ENCODE measurements around the gene CASTOR1. TPM values are rescaled to one million over a fixed set of nuclear protein-coding genes. Genes with fewer than 3 reads are reported as not detected.

Gene CASTOR1
- total and polyA plus RNA-seq, 2 donors (not counting 1 experiment from before 2014, with no cell fraction given) = 2.7 to 5.0 TPM

DNA sequence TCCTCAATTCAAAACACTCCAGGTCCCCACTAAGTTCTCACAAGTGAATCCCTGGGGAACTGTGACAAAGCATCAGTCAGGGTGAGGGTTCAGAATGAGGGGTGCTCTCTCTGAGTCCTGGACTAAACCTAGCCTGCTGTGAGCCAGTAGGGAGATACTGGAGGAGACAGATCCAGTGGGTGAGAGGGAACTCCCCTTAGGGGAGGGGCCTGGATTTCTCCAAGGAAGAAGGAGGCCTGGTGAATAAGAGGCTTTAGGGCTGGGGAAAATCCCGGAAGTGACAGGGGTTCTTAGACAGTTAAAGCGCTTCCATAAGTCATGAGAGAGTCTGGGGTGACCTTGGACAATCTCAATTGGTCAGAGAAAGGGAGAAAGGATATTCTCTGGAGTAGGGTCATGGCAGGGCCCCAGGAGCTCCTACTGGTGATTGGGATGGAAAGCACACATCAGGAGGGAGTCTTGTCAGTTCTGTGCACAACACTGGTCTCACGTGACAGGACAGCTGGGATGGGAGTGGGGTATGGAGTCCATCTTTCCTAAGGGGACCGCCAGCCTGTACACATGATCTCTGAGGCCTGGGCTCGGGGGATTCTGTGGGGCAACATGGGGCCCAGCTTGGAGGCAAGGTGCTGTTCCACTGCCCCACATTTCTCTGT, 35.9 kb upstream of the CASTOR1 start:
- Histone ChIP-seq H3K4me1 (ENCODE audit: control insufficient read depth, extremely low read depth, insufficient read depth, low read length) (peaks cover 12% of the 10 kb centered on the region), H3K27me3 (ENCODE audit: control insufficient read depth, insufficient read depth, low read length) (no peaks in the 10 kb centered on the region), H3K9ac (ENCODE audit: insufficient read depth, low read length) (no peak overlapping the region), H3K36me3 (ENCODE audit: control insufficient read depth, insufficient read depth, low read length) (no peaks in the 10 kb centered on the region), H3K27ac (ENCODE audit: insufficient read depth, low read length) (peak overlapping the region; percentile 67), H3K9me3 (ENCODE audit: control insufficient read depth, insufficient read depth, low read depth, low read length) (no peaks in the 10 kb centered on the region), H2AFZ (ENCODE audit: low read length) (no peak overlapping the region), H3K4me3 (replicated peaks in 1 of 4; ENCODE audit: control extremely low read depth in 1 of 4, insufficient read depth in 1 of 4, low read depth in 3 of 4, low read length in 4 of 4) (peak overlapping the region; percentile 65 to 79 (median 74)), H3K4me2 (ENCODE audit: extremely low read depth, insufficient read depth, low read length) (peak overlapping the region; percentile 89), H3K79me2 (ENCODE audit: control insufficient read depth, insufficient read depth, low read length) (peaks cover 10% of the 10 kb centered on the region), H4K20me1 (ENCODE audit: control insufficient read depth, extremely low read depth, insufficient read depth, low read length) (peaks cover 2% of the 10 kb centered on the region)
- TF ChIP-seq, protein P1, sequence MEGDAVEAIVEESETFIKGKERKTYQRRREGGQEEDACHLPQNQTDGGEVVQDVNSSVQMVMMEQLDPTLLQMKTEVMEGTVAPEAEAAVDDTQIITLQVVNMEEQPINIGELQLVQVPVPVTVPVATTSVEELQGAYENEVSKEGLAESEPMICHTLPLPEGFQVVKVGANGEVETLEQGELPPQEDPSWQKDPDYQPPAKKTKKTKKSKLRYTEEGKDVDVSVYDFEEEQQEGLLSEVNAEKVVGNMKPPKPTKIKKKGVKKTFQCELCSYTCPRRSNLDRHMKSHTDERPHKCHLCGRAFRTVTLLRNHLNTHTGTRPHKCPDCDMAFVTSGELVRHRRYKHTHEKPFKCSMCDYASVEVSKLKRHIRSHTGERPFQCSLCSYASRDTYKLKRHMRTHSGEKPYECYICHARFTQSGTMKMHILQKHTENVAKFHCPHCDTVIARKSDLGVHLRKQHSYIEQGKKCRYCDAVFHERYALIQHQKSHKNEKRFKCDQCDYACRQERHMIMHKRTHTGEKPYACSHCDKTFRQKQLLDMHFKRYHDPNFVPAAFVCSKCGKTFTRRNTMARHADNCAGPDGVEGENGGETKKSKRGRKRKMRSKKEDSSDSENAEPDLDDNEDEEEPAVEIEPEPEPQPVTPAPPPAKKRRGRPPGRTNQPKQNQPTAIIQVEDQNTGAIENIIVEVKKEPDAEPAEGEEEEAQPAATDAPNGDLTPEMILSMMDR (conservative IDR thresholded peaks at IDR 0.05 in 1 of 2, IDR thresholded peaks at IDR 0.05 in 1 of 2; ENCODE audit: low read depth in 1 of 2, low read length in 2 of 2) = no peak
- TF ChIP-seq EZH2 (IDR thresholded peaks at IDR 0.05; ENCODE audit: low read length, missing control alignments) = no peak
- peak; percentile 74 to 88 for DNase-seq (ENCODE audit: low read depth in 2 of 2)

GRCh38 chr22:30324014-30324730, 34.9 kb upstream of the CASTOR1 start:
- Histone ChIP-seq H3K79me2 (ENCODE audit: control insufficient read depth, insufficient read depth, low read length) (peaks cover 13% of the 10 kb centered on the region), H3K4me2 (ENCODE audit: extremely low read depth, insufficient read depth, low read length) (peak overlapping the region; percentile 89), H4K20me1 (ENCODE audit: control insufficient read depth, extremely low read depth, insufficient read depth, low read length) (peaks cover 2% of the 10 kb centered on the region), H3K27me3 (ENCODE audit: control insufficient read depth, insufficient read depth, low read length) (no peaks in the 10 kb centered on the region), H3K9me3 (ENCODE audit: control insufficient read depth, insufficient read depth, low read depth, low read length) (no peaks in the 10 kb centered on the region), H3K36me3 (ENCODE audit: control insufficient read depth, insufficient read depth, low read length) (peaks cover 2% of the 10 kb centered on the region), H3K27ac (ENCODE audit: insufficient read depth, low read length) (peak overlapping the region; percentile 37), H3K4me3 (replicated peaks in 1 of 4; ENCODE audit: control extremely low read depth in 1 of 4, insufficient read depth in 1 of 4, low read depth in 3 of 4, low read length in 4 of 4) (peak overlapping the region in 3 of 4 experiments; percentile 12 to 79 (median 29)), H3K4me1 (ENCODE audit: control insufficient read depth, extremely low read depth, insufficient read depth, low read length) (peaks cover 12% of the 10 kb centered on the region), H3K9ac (ENCODE audit: insufficient read depth, low read length) (no peak overlapping the region), H2AFZ (ENCODE audit: low read length) (no peak overlapping the region)
- TF ChIP-seq, protein P1 (conservative IDR thresholded peaks at IDR 0.05 in 1 of 2, IDR thresholded peaks at IDR 0.05 in 1 of 2; ENCODE audit: low read depth in 1 of 2, low read length in 2 of 2) = no peak
- TF ChIP-seq EZH2 (IDR thresholded peaks at IDR 0.05; ENCODE audit: low read length, missing control alignments) = no peak
- DNase-seq (ENCODE audit: low read depth in 2 of 2) = peak; percentile 40 to 81

DNA sequence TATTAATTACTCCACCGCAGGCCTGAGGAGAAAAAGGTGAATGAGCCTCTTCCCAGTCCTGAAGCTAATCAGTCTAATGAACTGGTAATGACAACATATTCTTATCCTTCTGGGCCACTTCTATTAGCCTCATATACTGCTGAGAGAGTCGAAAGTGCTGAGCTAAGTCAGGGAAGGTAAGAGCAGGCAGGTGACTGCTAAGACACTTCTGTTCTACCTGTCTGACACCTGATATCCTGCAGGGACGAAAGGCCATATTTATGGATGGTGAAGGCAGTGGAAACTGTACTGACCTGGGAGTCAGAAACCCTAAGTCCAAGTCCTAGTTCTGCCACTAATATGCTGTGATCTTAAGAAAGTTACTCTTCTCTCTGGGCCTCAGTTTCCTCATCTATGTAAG, 33.9 kb upstream of the CASTOR1 start:
- Histone ChIP-seq H3K4me2 (ENCODE audit: extremely low read depth, insufficient read depth, low read length) (no peak overlapping the region), H3K79me2 (ENCODE audit: control insufficient read depth, insufficient read depth, low read length) (peaks cover 21% of the 10 kb centered on the region), H2AFZ (ENCODE audit: low read length) (no peak overlapping the region), H3K9ac (ENCODE audit: insufficient read depth, low read length) (no peak overlapping the region), H3K36me3 (ENCODE audit: control insufficient read depth, insufficient read depth, low read length) (peaks cover 2% of the 10 kb centered on the region), H3K9me3 (ENCODE audit: control insufficient read depth, insufficient read depth, low read depth, low read length) (no peaks in the 10 kb centered on the region), H3K4me3 (replicated peaks in 1 of 4; ENCODE audit: control extremely low read depth in 1 of 4, insufficient read depth in 1 of 4, low read depth in 3 of 4, low read length in 4 of 4) (no peak overlapping the region), H3K4me1 (ENCODE audit: control insufficient read depth, extremely low read depth, insufficient read depth, low read length) (peaks cover 12% of the 10 kb centered on the region), H3K27ac (ENCODE audit: insufficient read depth, low read length) (no peak overlapping the region), H3K27me3 (ENCODE audit: control insufficient read depth, insufficient read depth, low read length) (no peaks in the 10 kb centered on the region), H4K20me1 (ENCODE audit: control insufficient read depth, extremely low read depth, insufficient read depth, low read length) (peaks cover 2% of the 10 kb centered on the region)
- no peak for DNase-seq (ENCODE audit: low read depth in 2 of 2)
- TF ChIP-seq, protein P1 (conservative IDR thresholded peaks at IDR 0.05 in 1 of 2, IDR thresholded peaks at IDR 0.05 in 1 of 2; ENCODE audit: low read depth in 1 of 2, low read length in 2 of 2) = no peak
- TF ChIP-seq EZH2 (IDR thresholded peaks at IDR 0.05; ENCODE audit: low read length, missing control alignments) = no peak

Measured in fibroblast of lung (primary cell).